HepG2 (cell line): ENCODE measurements around the gene UNCX. TPM values are rescaled to one million over a fixed set of nuclear protein-coding genes. Genes with fewer than 3 reads are reported as not detected.
A peak's percentile ranks its signal among the peaks of the same experiment; 100 is the strongest.
"Not testable (repeated sequence)": the region's sequence is repeated elsewhere in the genome, so short reads cannot be mapped to it uniquely, and the experiment has no call there.

ENCODE experiments used
- ATAC-seq: fragments of 200-7000 bp; cut with Tn5 transposase; 3 replicates; pipeline ENCODE4 v1.9.1; 2020; ENCODE audit warnings: mild to moderate bottlenecking, moderate library complexity
- BruUV-seq: library from RNA; stranded (reverse); fragments of 400-500 nt; replicated peaks from 2 replicates; lab custom pipeline; 2021; lab: Mats Ljungman, UMichigan
- CTCF ChIA-PET: fragments of 300-600 bp; formaldehyde crosslinking; extraction: SDS; loops from one replicate; lab custom pipeline; 2021; ENCODE audit warnings: low total read pairs, inconsistent platforms, low intra/inter-chr PET ratio; lab: Yijun Ruan, JAX
- POLR2A ChIA-PET: fragments of 350-600 bp; sonication (Branson Sonifier 250); formaldehyde crosslinking; loops from one replicate; lab custom pipeline; 2020; ENCODE audit warnings: antibody characterized with exemption, inconsistent platforms; lab: Yijun Ruan, JAX
- DNase-seq: peaks from one replicate; pipeline ENCODE4 v3.0.0-alpha.2; 2015; ENCODE audit warnings: low spot score
- FAIRE-seq: peaks from 3 replicates; lab custom pipeline; 2011; peaks lifted over from hg19 to GRCh38; lab: Jason Lieb, UNC
- H2AFZ ChIP-seq: one replicate; pipeline ENCODE4 v1.6.1; 2011; ENCODE audit warnings: low read length, inconsistent platforms
- H3K27ac ChIP-seq: fragments of 300-600 bp; 3 replicates; pipeline ENCODE4 v1.8.0; 2011; ENCODE audit warnings: mixed run types, mild to moderate bottlenecking, mixed read lengths, low read length, inconsistent platforms; ENCODE audit not compliant: insufficient read depth; ENCODE audit errors: extremely low read length
- H3K27me3 ChIP-seq, 2 experiments: fragments of 200-600 bp in 1 of 2; 2 replicates in 1 of 2; 3 replicates in 1 of 2; pipeline versions ENCODE4 v1.6.0 to v1.8.0; 2011; ENCODE audit warnings: low read length in 2 of 2, mild to moderate bottlenecking in 2 of 2, moderate library complexity in 2 of 2, inconsistent platforms in 1 of 2; ENCODE audit not compliant: insufficient read depth in 2 of 2, control insufficient read depth in 1 of 2
- H3K36me3 ChIP-seq, 2 experiments: fragments of 200-600 bp in 1 of 2; replicated peaks in 1 of 2; 2 replicates in 1 of 2; 3 replicates in 1 of 2; pipeline versions ENCODE4 v1.5.1 to v1.8.0; 2011; ENCODE audit warnings: low read length in 2 of 2, inconsistent platforms in 1 of 2; ENCODE audit not compliant: insufficient read depth in 2 of 2, control insufficient read depth in 1 of 2
- H3K4me1 ChIP-seq: 2 replicates; pipeline ENCODE4 v1.5.1; 2012; ENCODE audit warnings: low read length, inconsistent platforms; ENCODE audit not compliant: insufficient read depth
- H3K4me2 ChIP-seq: 2 replicates; pipeline ENCODE4 v1.6.0; 2011; ENCODE audit warnings: low read depth, low read length, inconsistent platforms
- H3K4me3 ChIP-seq, 3 experiments: fragments of 200-600 bp in 1 of 3; sonication (generic), shearing (Covaris generic) in 1 of 3; replicated peaks in 1 of 3; 2 replicates each; pipeline ENCODE4 v1.5.1; 2011 to 2016; ENCODE audit warnings: low read length in 3 of 3, inconsistent platforms in 2 of 3, low read depth in 2 of 3, mild to moderate bottlenecking in 2 of 3, control low read depth in 1 of 3, mixed read lengths in 1 of 3; ENCODE audit not compliant: insufficient read depth in 1 of 3
- H3K79me2 ChIP-seq: one replicate; pipeline ENCODE4 v1.6.1; 2011; ENCODE audit warnings: low read length, inconsistent platforms; ENCODE audit not compliant: insufficient read depth
- H3K9ac ChIP-seq: 2 replicates; pipeline ENCODE4 v1.6.0; 2011; ENCODE audit warnings: mild to moderate bottlenecking, low read depth, low read length, inconsistent platforms; ENCODE audit not compliant: insufficient read depth
- H3K9me3 ChIP-seq: 2 replicates; pipeline ENCODE4 v1.5.1; 2012; ENCODE audit warnings: mild to moderate bottlenecking, low read length
- H4K20me1 ChIP-seq: 2 replicates; pipeline ENCODE4 v1.6.0; 2011; ENCODE audit warnings: inconsistent platforms, mild to moderate bottlenecking, low read length, moderate library complexity; ENCODE audit not compliant: insufficient read depth
- DNMT1 ChIP-seq: sonication (generic); formaldehyde crosslinking; IDR thresholded peaks from 2 replicates; pipeline ENCODE4 v1.5.1; 2020; ENCODE audit warnings: mild to moderate bottlenecking, missing genetic modification reagents
- FOSL2 ChIP-seq: sonication (generic); formaldehyde crosslinking; IDR thresholded peaks from 2 replicates; pipeline ENCODE4 v1.4.0; 2020; ENCODE audit warnings: missing genetic modification reagents
- TRIM22 ChIP-seq: fragments of 450-650 bp; IDR thresholded peaks from 2 replicates; pipeline ENCODE4 v1.6.1; 2017
- ZNF598 ChIP-seq: sonication (generic); formaldehyde crosslinking; IDR thresholded peaks from 2 replicates; pipeline ENCODE4 v1.5.1; 2020; ENCODE audit warnings: mild to moderate bottlenecking, missing genetic modification reagents, borderline replicate concordance
- ZNF746 ChIP-seq: sonication (generic); formaldehyde crosslinking; IDR thresholded peaks from 2 replicates; pipeline ENCODE4 v1.8.0; 2022; ENCODE audit warnings: mild to moderate bottlenecking, missing genetic modification reagents
- WGBS: methylation state at CpG from one replicate; pipeline ENCODE4 v1.1.6; 2017; ENCODE audit warnings: low lambda C conversion rate; 5-methylcytosine and 5-hydroxymethylcytosine counted together
- in situ Hi-C: cut with HindIII; loops from 2 replicates; pipeline ENCODE4 v1.10.0; 2017; ENCODE audit warnings: low pct_unique_long_range_greater_than_20kb; ENCODE audit not compliant: extremely low pct_ligation_motif_present
- intact Hi-C: fragments of 100-400 bp; cut with micrococcal nuclease; formaldehyde crosslinking; loops from one replicate; pipeline ENCODE4 v1.10.0; 2022; ENCODE audit not compliant: unreplicated experiment
- polyA plus RNA-seq, 8 experiments: library from polyadenylated mRNA; depleted of rRNA in 3 of 8; stranded (reverse) in 7 of 8; unstranded in 1 of 8; fragments of >200 nt; fragmentation: Illumina TruSeq in 4 of 8; extraction: Trizol in 4 of 8; gene quantifications; 2 replicates each; pipeline versions ENCODE4 v1.2.1 to v1.2.3, GENCODE V29; 2011 to 2016; ENCODE audit warnings: low read depth in 4 of 8, missing spikeins in 1 of 8, mixed read lengths in 1 of 8; ENCODE audit not compliant: insufficient read depth in 1 of 8
- total RNA-seq, 5 experiments: library from RNA; depleted of rRNA; stranded (reverse); fragments of >200 nt; fragmentation: Illumina TruSeq; extraction: Trizol; gene quantifications; 2 replicates each; pipeline ENCODE4 v1.2.3, GENCODE V29; 2016; ENCODE audit warnings: low read depth in 1 of 5

UNCX gene
- total and polyA plus RNA-seq, 2 of the 13 experiments (the other 11 are each of a cell fraction or from before 2014, with no cell fraction given) = not detected

- no peaks in the 10 kb centered on the region for H3K79me2 ChIP-seq
- DNase-seq (no peak), FAIRE-seq (no peak), ATAC-seq (no peak)
- no peaks in the 10 kb centered on the region for H3K36me3 ChIP-seq
- no TSS peak for BruUV-seq
- H3K27ac ChIP-seq = no peak overlapping the region
- in situ Hi-C loops (no loop called here), intact Hi-C loops (no loop called here)
- H2AFZ ChIP-seq = no peak overlapping the region
- peaks cover 2 to 30% of the 10 kb centered on the region in 2 experiments; a peak in 3 of 5 replicates for H3K27me3 ChIP-seq
- ChIA-PET CTCF (no interaction called here), POLR2A (no interaction called here)
- TF ChIP-seq ZNF746 (CRISPR knock-in tag) (no peak), ZNF598 (no peak), TRIM22 (no peak), DNMT1 (no peak), FOSL2 (CRISPR knock-in tag) (peak; percentile 31; the same call in 1 of the 2 replicates)
- no peaks in the 10 kb centered on the region for H3K4me1 ChIP-seq
- H3K4me2 ChIP-seq = no peak overlapping the region
- WGBS = 24% methylated on average over 13 of the region's 16 CpGs
- H3K4me3 ChIP-seq = no peak overlapping the region
- H3K9ac ChIP-seq = no peak overlapping the region
- H4K20me1 ChIP-seq = no peaks in the 10 kb centered on the region
- no peaks in the 10 kb centered on the region for H3K9me3 ChIP-seq
Observed at GRCh38 chr7:1279041-1279440, 46.4 kb downstream of the UNCX start.

- POLR2A ChIA-PET, BruUV-seq: not testable (repeated sequence)
Observed at GRCh38 chr7:1279895-1280294, 47.2 kb downstream of the UNCX start.

More at GRCh38 chr7:1279895-1280294, 47.2 kb downstream of the UNCX start:
- H4K20me1 ChIP-seq, DNase-seq, intact Hi-C loops, FAIRE-seq, H3K9me3 ChIP-seq, ATAC-seq, CTCF ChIA-PET, H3K36me3 ChIP-seq, H3K79me2 ChIP-seq, H2AFZ ChIP-seq, H3K27ac ChIP-seq, H3K4me2 ChIP-seq, H3K4me3 ChIP-seq, H3K4me1 ChIP-seq, in situ Hi-C loops, H3K9ac ChIP-seq: not testable (repeated sequence)
- 21% methylated on average over 4 of the region's 4 CpGs for whole genome bisulfite sequencing
- H3K27me3 ChIP-seq = peaks cover 7 to 34% of the 10 kb centered on the region in 2 experiments; a peak in 4 of 5 replicates
